HCT116 (cell line): ENCODE data around the gene PRKCH. TPM values are rescaled to one million over a fixed set of nuclear protein-coding genes. Genes with fewer than 3 reads are reported as not detected.

Experiments
- ATAC-seq: fragments of 200-7000 bp; cut with Tn5 transposase; 2 replicates; pipeline ENCODE4 v1.9.1; 2020; ENCODE audit warnings: mild to moderate bottlenecking, moderate library complexity
- BruUV-seq: library from RNA; stranded (reverse); fragments of 400-500 nt; replicated peaks from 2 replicates; lab custom pipeline; 2021; lab: Mats Ljungman, UMichigan
- CTCF ChIA-PET: fragments of 300-600 bp; sonication (Branson Sonifier 250); formaldehyde crosslinking; loops from one replicate; lab custom pipeline; 2021; ENCODE audit warnings: antibody characterized with exemption; lab: Charles Lee
- POLR2A ChIA-PET: fragments of 300-600, 350-600 bp; sonication (Branson Sonifier 250); formaldehyde crosslinking; loops from one replicate; lab custom pipeline; 2021; ENCODE audit warnings: antibody characterized with exemption; lab: Charles Lee
- RAD21 ChIA-PET, 2 experiments: fragments of 300-600 bp; sonication (Branson Sonifier 250); formaldehyde crosslinking; loops; one replicate each; lab custom pipeline; 2023; ENCODE audit warnings: low total read pairs in 2 of 2; ENCODE audit not compliant: uncharacterized antibody in 2 of 2, unreplicated experiment in 2 of 2, low non-redundant PET in 1 of 2; lab: Charles Lee
- DNase-seq: peaks from one replicate; pipeline ENCODE4 v3.0.0-alpha.2; 2010; ENCODE audit warnings: low read depth, low spot score
- H2AFZ ChIP-seq: fragments of 200-600 bp; shearing (Covaris generic), sonication (generic); 2 replicates; pipeline ENCODE4 v1.6.1; 2017; ENCODE audit warnings: low read depth, mixed run types, mixed read lengths, antibody characterized with exemption, low read length; ENCODE audit not compliant: poor library complexity, severe bottlenecking
- H3K27ac ChIP-seq: 2 replicates; pipeline ENCODE4 v1.5.1; 2012; ENCODE audit warnings: low read depth, low read length
- H3K27me3 ChIP-seq: fragments of 200-600 bp; sonication (generic); 2 replicates; pipeline ENCODE4 v1.6.1; 2016; ENCODE audit warnings: mixed run types, low read length, mixed read lengths; ENCODE audit not compliant: insufficient read depth
- H3K36me3 ChIP-seq, 2 experiments: fragments of 200-500 bp in 1 of 2; fragments of 200-600 bp in 1 of 2; sonication (Bioruptor generic) in 1 of 2; sonication (generic) in 1 of 2; 2 replicates each; pipeline versions ENCODE4 v1.5.1 to v1.6.1; 2014 to 2016; ENCODE audit warnings: low read length in 2 of 2, inconsistent platforms in 1 of 2, mixed read lengths in 1 of 2, mixed run types in 1 of 2; ENCODE audit not compliant: insufficient read depth in 2 of 2, control insufficient read depth in 1 of 2
- H3K4me1 ChIP-seq, 2 experiments: fragments of 200-600 bp in 1 of 2; sonication (generic) in 1 of 2; 2 replicates each; pipeline versions ENCODE4 v1.5.1 to v1.6.1; 2012 to 2017; ENCODE audit warnings: low read length in 2 of 2, inconsistent platforms in 1 of 2, mild to moderate bottlenecking in 1 of 2, mixed read lengths in 1 of 2, mixed run types in 1 of 2, moderate library complexity in 1 of 2; ENCODE audit not compliant: insufficient read depth in 2 of 2, control insufficient read depth in 1 of 2
- H3K4me2 ChIP-seq: fragments of 200-600 bp; sonication (generic); 2 replicates; pipeline ENCODE4 v1.6.1; 2017; ENCODE audit warnings: mixed run types, low read length, mixed read lengths
- H3K4me3 ChIP-seq, 2 experiments: fragments of 200-600 bp in 1 of 2; sonication (generic) in 1 of 2; replicated peaks in 1 of 2; 2 replicates each; pipeline ENCODE4 v1.5.1; 2011 to 2016; ENCODE audit warnings: low read length in 2 of 2, control low read depth in 1 of 2, low read depth in 1 of 2, mild to moderate bottlenecking in 1 of 2, mixed read lengths in 1 of 2, mixed run types in 1 of 2
- H3K79me2 ChIP-seq: fragments of 200-600 bp; sonication (generic); 2 replicates; pipeline ENCODE4 v1.6.1; 2017; ENCODE audit warnings: mild to moderate bottlenecking, mixed run types, low read length, moderate library complexity, mixed read lengths; ENCODE audit not compliant: insufficient read depth
- H3K9ac ChIP-seq: fragments of 200-600 bp; sonication (generic); 2 replicates; pipeline ENCODE4 v1.6.1; 2016; ENCODE audit warnings: low read length, mixed read lengths
- H3K9me2 ChIP-seq: fragments of 200-600 bp; sonication (generic), shearing (Covaris generic); 2 replicates; pipeline ENCODE4 v1.6.1; 2017; ENCODE audit warnings: mixed run types, mild to moderate bottlenecking, moderate library complexity; ENCODE audit not compliant: insufficient read depth
- H3K9me3 ChIP-seq, 2 experiments: fragments of 200-500 bp in 1 of 2; fragments of 200-600 bp in 1 of 2; sonication (Bioruptor generic) in 1 of 2; sonication (generic) in 1 of 2; 2 replicates each; pipeline ENCODE4 v1.6.1; 2014 to 2017; ENCODE audit warnings: low read length in 2 of 2, mixed read lengths in 2 of 2, inconsistent platforms in 1 of 2, low read depth in 1 of 2, mild to moderate bottlenecking in 1 of 2, mixed run types in 1 of 2, moderate library complexity in 1 of 2; ENCODE audit not compliant: control insufficient read depth in 1 of 2, insufficient read depth in 1 of 2
- H4K20me1 ChIP-seq: fragments of 200-600 bp; sonication (generic), shearing (Covaris generic); 2 replicates; pipeline ENCODE4 v1.6.1; 2017; ENCODE audit warnings: mixed run types, mild to moderate bottlenecking, moderate library complexity; ENCODE audit not compliant: insufficient read depth
- ATF3 ChIP-seq: IDR thresholded peaks from 2 replicates; pipeline ENCODE4 v1.6.1; 2012
- CBX3 ChIP-seq: IDR thresholded peaks from 2 replicates; pipeline ENCODE4 v1.6.1; 2012; ENCODE audit warnings: low read depth
- CEBPB ChIP-seq: IDR thresholded peaks from 2 replicates; pipeline ENCODE4 v1.6.1; 2012; ENCODE audit warnings: low read depth
- EZH2 ChIP-seq: fragments of 200-600 bp; sonication (generic); IDR thresholded peaks from 2 replicates; pipeline ENCODE4 v1.6.1; 2017; ENCODE audit warnings: antibody characterized with exemption, mixed run types
- FOSL1 ChIP-seq: IDR thresholded peaks from 2 replicates; pipeline ENCODE4 v1.6.1; 2012; ENCODE audit warnings: low read depth
- JUND ChIP-seq: IDR thresholded peaks from 2 replicates; pipeline ENCODE4 v1.6.1; 2012
- POLR2A ChIP-seq: IDR thresholded peaks from 2 replicates; pipeline ENCODE4 v1.7.0; 2011; ENCODE audit warnings: borderline replicate concordance; ENCODE audit not compliant: insufficient read depth, insufficient read length; ENCODE audit errors: extremely low read depth
- POLR2AphosphoS5 ChIP-seq: IDR thresholded peaks from 2 replicates; pipeline ENCODE4 v1.6.1; 2011; ENCODE audit warnings: mild to moderate bottlenecking, low read depth, low read length, moderate library complexity
- RAD21 ChIP-seq: IDR thresholded peaks from 2 replicates; pipeline ENCODE4 v1.6.1; 2012; ENCODE audit warnings: low read depth, mild to moderate bottlenecking
- SIN3A ChIP-seq: IDR thresholded peaks from 2 replicates; pipeline ENCODE4 v1.6.1; 2012; ENCODE audit warnings: low read depth
- SP1 ChIP-seq: IDR thresholded peaks from 2 replicates; pipeline ENCODE4 v1.6.1; 2012; ENCODE audit warnings: low read depth
- SRF ChIP-seq: IDR thresholded peaks from 2 replicates; pipeline ENCODE4 v1.6.1; 2012; ENCODE audit warnings: low read depth
- TCF7L2 ChIP-seq: IDR thresholded peaks from 2 replicates; pipeline ENCODE4 v1.7.0; 2011; ENCODE audit warnings: borderline replicate concordance, inconsistent platforms; ENCODE audit not compliant: insufficient read depth, insufficient read length; ENCODE audit errors: extremely low read depth
- ZFX ChIP-seq: fragments of 450-650 bp; IDR thresholded peaks from 2 replicates; pipeline ENCODE4 v1.6.1; 2017
- intact Hi-C: fragments of 100-400 bp; cut with micrococcal nuclease; formaldehyde crosslinking; loops from 2 replicates; pipeline ENCODE4 v1.10.0; 2022
- total RNA-seq: library from RNA; stranded (reverse); gene quantifications from one replicate; pipeline ENCODE4 v1.2.1, GENCODE V29; 2021; ENCODE audit not compliant: unreplicated experiment

The PRKCH gene
- total RNA-seq, 1 experiment from 2014 or later, result 16.6 TPM

GRCh38 chr14:61468063-61468825, 146.9 kb downstream of the PRKCH start:
- Histone ChIP-seq H3K36me3 (no peaks in the 10 kb centered on the region), H3K4me3 (no peak overlapping the region), H3K9me2 (no peaks in the 10 kb centered on the region), H3K4me2 (no peak overlapping the region), H2AFZ (no peak overlapping the region), H3K27me3 (no peaks in the 10 kb centered on the region), H3K79me2 (no peaks in the 10 kb centered on the region), H3K9ac (no peak overlapping the region), H3K9me3 (no peaks in the 10 kb centered on the region), H3K4me1 (peaks cover 12 to 15% of the 10 kb centered on the region in 2 experiments)
- BruUV-seq, result no TSS peak
- ATAC-seq (no peak), DNase-seq (no peak)
- intact Hi-C loops, result no loop called here
- no peak for TF ChIP-seq SIN3A
- no peak for TF ChIP-seq JUND
- TF ChIP-seq RAD21, result no peak
- no peak for TF ChIP-seq CBX3
- TF ChIP-seq ATF3, result no peak
- no peak for TF ChIP-seq FOSL1
- no peak for TF ChIP-seq POLR2AphosphoS5
- TF ChIP-seq CEBPB, result no peak
- TF ChIP-seq EZH2, result no peak
- TF ChIP-seq ZFX, result no peak
- no peak for TF ChIP-seq SP1
- no peak for TF ChIP-seq TCF7L2
- TF ChIP-seq POLR2A, result no peak
- no peak for TF ChIP-seq SRF
- TF ChIP-seq, all 23 proteins: peak for 0
- ChIA-PET POLR2A (no interaction called here), CTCF (no interaction called here), RAD21 (no interaction called here)
- H4K20me1 ChIP-seq, result no peaks in the 10 kb centered on the region
- no peak overlapping the region for H3K27ac ChIP-seq
